Esophagus squamous epithelium (tissue), 5 donors: ENCODE results near the gene HSPA13. TPM values are rescaled to one million over a fixed set of nuclear protein-coding genes. Genes with fewer than 3 reads are reported as not detected.
"Not testable (repeated sequence)": the region's sequence is repeated elsewhere in the genome, so short reads cannot be mapped to it uniquely, and the experiment has no call there.

ENCODE experiments used
- DNase-seq: peaks from one replicate; lab custom pipeline; 2025; lab: John Stamatoyannopoulos, UW
- H3K27ac ChIP-seq, 4 donors: fragments of 200-600 bp; sonication (generic); one replicate each; pipeline ENCODE4 v1.5.1; 2016 to 2019; ENCODE audit warnings: mild to moderate bottlenecking in 1 of 4
- H3K27me3 ChIP-seq, 4 donors: fragments of 200-600 bp; sonication (generic); 1 replicate in 3 of 4; 2 replicates in 1 of 4; pipeline versions ENCODE4 v1.5.1 to v1.6.0; 2017 to 2021; ENCODE audit warnings: antibody characterized with exemption in 1 of 4
- H3K36me3 ChIP-seq, 3 donors: fragments of 200-600 bp; sonication (generic); one replicate each; pipeline ENCODE4 v1.5.1; 2016 to 2019
- H3K4me1 ChIP-seq, 3 donors: fragments of 200-600 bp; sonication (generic); one replicate each; pipeline ENCODE4 v1.5.1; 2017 to 2019
- H3K4me3 ChIP-seq, 4 donors: fragments of 200-600 bp; sonication (generic); 1 replicate in 3 of 4; 2 replicates in 1 of 4; pipeline ENCODE4 v1.5.1; 2016 to 2019; ENCODE audit warnings: mild to moderate bottlenecking in 2 of 4, moderate library complexity in 1 of 4
- H3K9me3 ChIP-seq, 3 donors: fragments of 200-600 bp; sonication (generic); one replicate each; pipeline ENCODE4 v1.5.1; 2016 to 2019
- POLR2A ChIP-seq, 4 donors: fragments of 450-650 bp; IDR thresholded peaks; one replicate each; pipeline ENCODE4 v1.6.1; 2017; ENCODE audit warnings: antibody characterized with exemption in 4 of 4, mild to moderate bottlenecking in 4 of 4, moderate library complexity in 3 of 4
- WGBS, 2 donors: methylation state at CpG; one replicate each; pipeline ENCODE4 v1.1.5; 2018; 5-methylcytosine and 5-hydroxymethylcytosine counted together
- intact Hi-C: fragments of 100-400 bp; cut with DNase I; formaldehyde crosslinking; loops from one replicate; pipeline ENCODE4 v1.15.0; 2022
- total RNA-seq, 4 donors: library from RNA; depleted of rRNA; stranded (reverse); fragments of >200 nt; gene quantifications; one replicate each; pipeline ENCODE4 v1.1.0, GENCODE V29; 2016
- TF ChIP-seq, protein P1 (sequence below), 6 experiments: fragments of 450-650 bp in 4 of 6; fragments of 200-600 bp in 2 of 6; sonication (generic) in 2 of 6; IDR thresholded peaks; one replicate each; pipeline ENCODE4 v1.5.1; 2016 to 2019; ENCODE audit warnings: antibody characterized with exemption in 6 of 6, mild to moderate bottlenecking in 4 of 6, moderate library complexity in 4 of 6
- donor health status: DM: yes; HTN: yes; CAD: no.

The HSPA13 gene
- total RNA-seq, 4 donors from 2014 or later, result 4.4 to 11.3 (median 9.5) TPM

DNA sequence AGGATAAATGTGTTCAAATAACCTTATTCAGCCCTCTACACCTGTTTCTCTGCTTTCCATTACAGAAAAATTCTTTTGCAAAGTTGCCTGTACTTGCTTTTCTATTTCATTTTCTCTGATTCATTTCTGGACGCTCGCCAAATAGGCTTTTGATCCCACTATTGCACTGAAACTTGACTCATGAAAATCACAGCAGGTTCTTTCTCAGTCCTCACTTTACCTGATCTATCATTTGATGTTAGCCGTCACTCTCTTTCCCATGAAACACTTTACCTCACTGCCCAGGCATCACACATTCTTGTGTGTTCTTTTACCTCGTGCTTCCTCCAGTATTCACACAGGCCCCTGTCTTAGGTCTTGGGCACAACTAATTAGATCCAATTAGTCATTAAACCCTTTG is 26.2 kb downstream of the HSPA13 start:
- WGBS, 2 donors, result 17 to 44% methylated on average over 4 of the region's 4 CpGs
- H3K27ac ChIP-seq, result peak overlapping the region in 2 of 4 donors; percentile 46 to 52
- TF ChIP-seq, protein P1, sequence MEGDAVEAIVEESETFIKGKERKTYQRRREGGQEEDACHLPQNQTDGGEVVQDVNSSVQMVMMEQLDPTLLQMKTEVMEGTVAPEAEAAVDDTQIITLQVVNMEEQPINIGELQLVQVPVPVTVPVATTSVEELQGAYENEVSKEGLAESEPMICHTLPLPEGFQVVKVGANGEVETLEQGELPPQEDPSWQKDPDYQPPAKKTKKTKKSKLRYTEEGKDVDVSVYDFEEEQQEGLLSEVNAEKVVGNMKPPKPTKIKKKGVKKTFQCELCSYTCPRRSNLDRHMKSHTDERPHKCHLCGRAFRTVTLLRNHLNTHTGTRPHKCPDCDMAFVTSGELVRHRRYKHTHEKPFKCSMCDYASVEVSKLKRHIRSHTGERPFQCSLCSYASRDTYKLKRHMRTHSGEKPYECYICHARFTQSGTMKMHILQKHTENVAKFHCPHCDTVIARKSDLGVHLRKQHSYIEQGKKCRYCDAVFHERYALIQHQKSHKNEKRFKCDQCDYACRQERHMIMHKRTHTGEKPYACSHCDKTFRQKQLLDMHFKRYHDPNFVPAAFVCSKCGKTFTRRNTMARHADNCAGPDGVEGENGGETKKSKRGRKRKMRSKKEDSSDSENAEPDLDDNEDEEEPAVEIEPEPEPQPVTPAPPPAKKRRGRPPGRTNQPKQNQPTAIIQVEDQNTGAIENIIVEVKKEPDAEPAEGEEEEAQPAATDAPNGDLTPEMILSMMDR (IDR thresholded peaks at IDR 0.05), result no peak
- TF ChIP-seq POLR2A (IDR thresholded peaks at IDR 0.05), result no peak
- peaks cover 0 to 24% (median 7%) of the 10 kb centered on the region in 3 donors for H3K4me1 ChIP-seq
- no peaks in the 10 kb centered on the region for H3K27me3 ChIP-seq
- H3K9me3 ChIP-seq, result no peaks in the 10 kb centered on the region
- H3K4me3 ChIP-seq, result no peak overlapping the region
- no peak for DNase-seq
- intact Hi-C loops, result no loop called here
- H3K36me3 ChIP-seq, result no peaks in the 10 kb centered on the region

DNA sequence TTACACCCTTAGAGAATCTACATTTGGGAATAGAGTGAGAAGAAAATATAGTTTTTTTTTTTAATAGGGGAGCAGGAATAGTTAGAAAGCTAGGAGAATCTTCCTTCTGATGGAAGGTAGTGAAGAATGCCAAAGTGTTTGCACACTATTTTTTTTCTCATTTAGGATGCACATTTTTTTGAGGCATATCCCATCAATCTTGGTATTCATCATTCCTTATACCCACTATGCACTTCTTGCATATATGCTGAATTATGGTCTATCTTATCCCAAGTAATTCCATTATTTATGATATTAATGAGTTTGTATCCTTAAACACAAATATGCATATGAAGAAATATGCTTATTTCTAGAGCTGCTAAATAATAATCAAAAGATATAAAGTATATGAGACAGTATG is 28.4 kb downstream of the HSPA13 start:
- no peak overlapping the region for H3K27ac ChIP-seq
- no peak for TF ChIP-seq POLR2A (IDR thresholded peaks at IDR 0.05)
- TF ChIP-seq, protein P1 (IDR thresholded peaks at IDR 0.05), result no peak
- no peaks in the 10 kb centered on the region for H3K9me3 ChIP-seq
- H3K36me3 ChIP-seq, result no peaks in the 10 kb centered on the region
- H3K27me3 ChIP-seq, result no peaks in the 10 kb centered on the region
- DNase-seq, result no peak
- intact Hi-C loops, result no loop called here
- peaks cover 0 to 12% (median 0%) of the 10 kb centered on the region in 3 donors for H3K4me1 ChIP-seq
- no peak overlapping the region for H3K4me3 ChIP-seq

DNA sequence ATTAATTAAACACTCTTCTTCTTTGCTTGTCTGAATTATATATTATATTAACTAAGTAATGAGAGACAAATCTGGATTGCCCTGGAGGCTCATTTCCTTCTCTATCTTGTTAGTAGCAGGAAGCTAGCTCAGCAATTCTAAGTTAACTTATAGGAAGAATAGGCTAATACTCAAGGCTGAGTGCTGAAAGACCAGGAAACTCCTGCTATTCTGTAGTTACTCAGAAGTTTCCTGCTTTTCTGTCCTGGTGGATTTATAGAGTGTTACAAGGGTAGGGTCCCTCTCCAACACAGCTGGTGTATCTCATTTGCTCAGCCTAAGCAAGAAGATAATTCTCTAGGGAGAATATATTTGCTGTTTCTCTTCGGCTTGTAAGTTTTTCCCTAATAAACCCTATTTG is 29.2 kb downstream of the HSPA13 start:
- H3K4me3 ChIP-seq, result no peak overlapping the region
- no peaks in the 10 kb centered on the region for H3K9me3 ChIP-seq
- TF ChIP-seq POLR2A (IDR thresholded peaks at IDR 0.05), result no peak
- TF ChIP-seq, protein P1 (IDR thresholded peaks at IDR 0.05), result no peak
- intact Hi-C loops, result no loop called here
- H3K36me3 ChIP-seq, result no peaks in the 10 kb centered on the region
- 27 to 71% methylated on average over 1 of the region's 1 CpG for WGBS, 2 donors
- H3K4me1 ChIP-seq, result peaks cover 0 to 12% (median 0%) of the 10 kb centered on the region in 3 donors
- no peak overlapping the region for H3K27ac ChIP-seq
- no peak for DNase-seq
- no peaks in the 10 kb centered on the region for H3K27me3 ChIP-seq

GRCh38 chr21:14353231-14353630 is 29.7 kb downstream of the HSPA13 start:
- TF ChIP-seq, protein P1 (IDR thresholded peaks at IDR 0.05), result no peak
- no peak for TF ChIP-seq POLR2A (IDR thresholded peaks at IDR 0.05)
- intact Hi-C loops, result no loop called here
- H3K27ac ChIP-seq, result no peak overlapping the region

GRCh38 chr21:14327346-14327745 is 55.6 kb downstream of the HSPA13 start:
- H3K27ac ChIP-seq, H3K27me3 ChIP-seq, intact Hi-C loops, DNase-seq, H3K4me3 ChIP-seq, H3K4me1 ChIP-seq, H3K36me3 ChIP-seq, H3K9me3 ChIP-seq: not testable (repeated sequence)
- WGBS, 2 donors, result no CpG with 5 or more reads among the region's 2 CpGs

More at GRCh38 chr21:14353231-14353630, 29.7 kb downstream of the HSPA13 start:
- Histone ChIP-seq H3K9me3 (no peaks in the 10 kb centered on the region), H3K36me3 (no peaks in the 10 kb centered on the region), H3K4me3 (no peak overlapping the region), H3K27me3 (no peaks in the 10 kb centered on the region), H3K4me1 (peaks cover 0 to 12% (median 0%) of the 10 kb centered on the region in 3 donors)
- no peak for DNase-seq

DNA sequence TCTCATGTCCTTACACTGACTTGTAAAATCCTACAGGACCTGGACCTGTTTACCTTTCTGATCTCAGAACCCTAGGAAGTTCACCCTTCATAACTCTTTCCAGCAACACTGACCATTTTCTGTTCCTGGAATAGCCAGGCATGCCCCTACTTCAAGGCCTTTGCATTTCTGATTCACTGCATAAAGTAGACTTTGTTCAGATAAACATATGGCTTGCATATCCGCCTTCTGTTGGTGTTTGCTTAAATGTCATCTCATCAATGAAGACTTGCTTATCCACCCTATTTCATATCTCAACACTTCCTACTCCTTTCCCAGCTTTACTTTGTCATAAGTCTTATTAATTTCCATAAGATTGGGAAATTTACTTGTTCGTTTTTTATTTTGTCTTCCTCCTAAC is 57.4 kb downstream of the HSPA13 start:
- H3K4me3 ChIP-seq, result no peak overlapping the region
- intact Hi-C loops, result no loop called here

More for the DNA sequence above, 57.4 kb downstream of the HSPA13 start:
- no peaks in the 10 kb centered on the region for H3K9me3 ChIP-seq
- no peaks in the 10 kb centered on the region for H3K36me3 ChIP-seq
- no peak overlapping the region for H3K27ac ChIP-seq
- no peak for DNase-seq
- peaks cover 0 to 6% (median 0%) of the 10 kb centered on the region in 4 donors for H3K27me3 ChIP-seq
- no peaks in the 10 kb centered on the region for H3K4me1 ChIP-seq
- TF ChIP-seq POLR2A (IDR thresholded peaks at IDR 0.05), result no peak
- TF ChIP-seq, protein P1 (IDR thresholded peaks at IDR 0.05), result no peak
- 62 to 67% methylated on average over 2 of the region's 2 CpGs for WGBS, 2 donors
